Fibroblast of the aortic adventitia (primary cell): ENCODE data around the gene ZNF628. TPM values are rescaled to one million over a fixed set of nuclear protein-coding genes. Genes with fewer than 3 reads are reported as not detected.
"Not testable (repeated sequence)": the region's sequence is repeated elsewhere in the genome, so short reads cannot be mapped to it uniquely, and the experiment has no call there.

Source experiments
- DNase-seq: peaks from one replicate; pipeline ENCODE4 v3.0.0-alpha.2; 2010; ENCODE audit warnings: low read depth
- H3K4me3 ChIP-seq: 2 replicates; pipeline ENCODE4 v1.5.1; 2011; ENCODE audit warnings: low read depth, mild to moderate bottlenecking, control low read depth, low read length, moderate library complexity
- CTCF ChIP-seq: IDR thresholded peaks from 2 replicates; pipeline ENCODE4 v1.5.1; 2011; ENCODE audit warnings: mild to moderate bottlenecking, low read length, control low read depth, inconsistent platforms; ENCODE audit not compliant: insufficient read depth
- total RNA-seq: library from RNA; depleted of rRNA; stranded (reverse); fragments of >200 nt; gene quantifications from 2 replicates; pipeline ENCODE4 v1.2.3, GENCODE V29; 2012; ENCODE audit warnings: low replicate concordance

Gene ZNF628
- total RNA-seq, 1 donor = 3.8 TPM

GRCh38 chr19:55493052-55493644 lies 16.7 kb downstream of the ZNF628 start:
- TF ChIP-seq CTCF = no peak
- peak overlapping the region; percentile 53 for H3K4me3 ChIP-seq
- DNase-seq = peak; percentile 49

DNA sequence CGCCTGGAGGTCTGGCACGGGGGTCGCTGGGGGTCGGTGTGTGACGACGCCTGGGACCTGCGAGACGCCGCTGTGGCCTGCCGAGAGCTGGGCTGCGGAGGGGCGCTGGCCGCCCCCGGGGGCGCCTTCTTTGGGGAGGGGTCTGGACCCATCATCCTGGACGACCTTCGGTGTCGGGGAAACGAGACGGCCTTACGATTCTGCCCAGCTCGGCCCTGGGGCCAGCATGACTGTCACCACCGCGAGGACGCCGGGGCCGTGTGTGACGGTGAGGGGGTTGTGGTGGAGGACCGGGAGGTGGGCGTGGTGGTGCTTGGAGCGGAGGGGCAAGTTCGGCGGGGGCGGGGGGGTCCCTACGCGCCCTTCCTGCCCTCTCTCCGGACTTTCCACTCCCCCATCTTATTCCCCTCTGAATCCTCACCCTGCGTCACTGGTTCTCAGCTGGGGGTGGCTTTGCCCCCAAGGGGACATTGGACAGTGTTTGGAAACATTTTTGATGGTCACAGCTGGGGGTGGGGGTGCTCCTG lies 17.3 kb downstream of the ZNF628 start:
- TF ChIP-seq CTCF = no peak
- peak overlapping the region; percentile 53 for H3K4me3 ChIP-seq
- DNase-seq = no peak

DNA sequence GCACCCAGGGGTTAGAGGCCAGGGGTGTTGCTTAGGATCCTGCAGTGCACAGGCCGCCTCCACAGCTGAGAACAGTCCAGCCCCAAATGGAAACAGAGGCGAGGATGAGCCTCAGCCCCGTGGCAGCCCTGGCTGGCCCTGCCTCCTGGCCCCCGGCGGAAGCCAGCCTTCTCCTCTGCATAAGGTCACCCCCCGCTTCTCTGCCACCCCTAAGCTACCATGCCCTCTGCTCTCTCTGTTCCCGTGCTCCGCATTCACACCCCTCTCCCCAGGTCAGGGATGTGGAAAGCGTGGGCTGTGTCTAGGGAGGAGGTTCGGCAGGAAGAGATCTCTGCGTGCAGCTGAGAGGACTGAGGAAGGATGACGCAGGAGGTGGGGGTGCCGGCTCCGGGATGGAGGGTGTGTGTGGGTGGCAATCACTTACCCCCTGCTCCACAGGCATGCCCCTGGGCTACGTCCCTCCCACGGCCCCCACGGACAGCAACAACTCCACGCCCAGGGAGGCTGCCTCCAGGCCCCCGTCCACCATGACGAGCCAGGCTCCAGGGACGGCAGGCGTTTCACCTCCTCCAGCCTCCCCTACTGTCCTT lies 17.9 kb downstream of the ZNF628 start:
- peak overlapping the region; percentile 53 for H3K4me3 ChIP-seq
- DNase-seq = peak; percentile 70
- no peak for TF ChIP-seq CTCF

DNA sequence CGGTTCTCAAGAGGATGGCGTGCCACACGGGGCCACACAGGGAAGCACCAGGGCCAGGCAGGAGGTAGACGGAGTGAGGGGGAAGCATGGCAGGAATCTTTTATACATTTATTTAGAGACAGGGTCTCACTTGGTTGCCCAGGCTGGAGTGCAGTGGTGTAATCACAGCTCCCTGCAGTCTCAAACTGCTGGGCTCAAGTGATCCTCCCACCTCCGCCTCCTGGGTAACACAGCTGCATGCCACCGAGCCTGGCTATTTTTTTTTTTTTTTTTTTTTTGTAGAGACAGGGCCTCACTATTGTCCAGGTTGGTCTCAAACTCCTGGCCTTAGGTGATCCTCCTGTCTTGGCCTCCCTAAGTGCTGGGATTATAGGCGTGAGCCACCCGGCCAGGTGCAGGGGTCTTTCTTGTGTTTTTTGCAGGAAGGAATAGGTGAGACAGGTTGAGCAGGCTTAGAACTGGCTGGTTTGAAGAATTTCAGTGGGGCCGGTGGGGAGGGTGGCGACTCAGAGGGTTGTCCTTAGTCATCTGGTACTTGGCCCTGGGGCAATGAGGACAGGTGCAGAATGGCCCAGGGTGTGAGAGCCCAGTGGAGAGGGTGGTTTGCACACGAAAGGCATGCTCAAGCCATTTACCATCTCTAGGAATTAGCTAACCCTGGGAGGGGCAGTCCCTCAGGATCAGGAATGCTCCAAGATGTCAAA lies 19.4 kb downstream of the ZNF628 start:
- TF ChIP-seq CTCF = no peak

GRCh38 chr19:55496820-55497219 lies 20.4 kb downstream of the ZNF628 start:
- H3K4me3 ChIP-seq, DNase-seq: not testable (repeated sequence)

More for the DNA sequence above, 19.4 kb downstream of the ZNF628 start:
- DNase-seq = no peak
- H3K4me3 ChIP-seq = no peak overlapping the region

GRCh38 chr19:55497763-55498162 lies 21.3 kb downstream of the ZNF628 start:
- H3K4me3 ChIP-seq = no peak overlapping the region
- TF ChIP-seq CTCF = no peak
- no peak for DNase-seq

DNA sequence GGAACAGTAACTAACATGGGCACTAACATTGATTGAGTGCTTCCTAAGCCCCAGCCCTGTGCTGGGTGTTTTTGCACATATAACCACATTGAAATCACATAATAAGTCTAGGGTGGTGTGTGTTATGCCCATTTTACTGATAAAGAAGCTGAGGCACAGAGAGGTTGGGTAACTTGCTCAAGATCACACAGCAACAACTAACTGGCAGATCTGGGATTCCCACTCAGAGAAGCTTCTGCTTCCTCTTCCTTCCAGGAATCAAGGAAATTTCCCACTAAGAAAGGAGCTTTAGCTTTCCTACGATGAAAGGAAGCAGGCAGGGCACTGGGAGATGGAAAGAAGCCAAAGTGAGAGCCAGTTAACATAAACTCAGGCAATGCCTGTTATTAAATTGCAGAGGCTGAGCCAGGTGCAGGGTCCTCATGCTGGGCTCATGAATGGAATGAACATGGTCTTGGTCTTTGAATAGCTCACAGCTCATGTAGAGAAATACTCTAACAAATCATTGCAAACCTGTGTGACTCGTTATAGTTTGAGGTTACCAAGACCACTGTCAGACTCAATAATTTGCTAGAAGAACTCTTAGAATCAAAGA lies 21.9 kb downstream of the ZNF628 start:
- no peak for DNase-seq
- H3K4me3 ChIP-seq = no peak overlapping the region
- no peak for TF ChIP-seq CTCF
